ENCODE results near the gene HBEGF. TPM values are rescaled to one million over a fixed set of nuclear protein-coding genes. Genes with fewer than 3 reads are reported as not detected.

Gene HBEGF
- total RNA-seq, 1 donor from 2014 or later: 44.3 TPM

DNA sequence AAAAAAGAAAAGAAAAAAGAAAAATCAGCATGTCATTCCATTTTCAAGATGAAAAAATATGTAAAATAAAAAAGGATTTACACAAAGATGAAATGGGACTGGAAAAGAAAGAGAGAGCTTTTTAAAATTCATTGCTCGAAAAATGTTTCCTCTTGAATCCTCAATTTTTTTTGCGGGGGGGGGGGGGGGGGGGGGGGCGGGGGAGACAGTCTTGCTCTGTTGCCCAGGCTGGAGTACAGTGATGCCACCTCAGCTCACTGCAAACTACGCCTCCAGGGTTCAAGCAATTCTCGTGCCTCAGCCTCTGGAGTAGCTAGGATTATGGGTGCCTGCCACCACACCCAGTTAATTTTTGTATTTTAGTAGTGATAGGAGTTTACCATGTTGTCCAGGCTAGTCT lies 60.0 kb downstream of the HBEGF start:
- H3K27me3 ChIP-seq: no peaks in the 10 kb centered on the region
- ATAC-seq: no peak
- H3K4me3 ChIP-seq: no peak overlapping the region
- H3K9me3 ChIP-seq: no peaks in the 10 kb centered on the region
- TF ChIP-seq, protein P1, sequence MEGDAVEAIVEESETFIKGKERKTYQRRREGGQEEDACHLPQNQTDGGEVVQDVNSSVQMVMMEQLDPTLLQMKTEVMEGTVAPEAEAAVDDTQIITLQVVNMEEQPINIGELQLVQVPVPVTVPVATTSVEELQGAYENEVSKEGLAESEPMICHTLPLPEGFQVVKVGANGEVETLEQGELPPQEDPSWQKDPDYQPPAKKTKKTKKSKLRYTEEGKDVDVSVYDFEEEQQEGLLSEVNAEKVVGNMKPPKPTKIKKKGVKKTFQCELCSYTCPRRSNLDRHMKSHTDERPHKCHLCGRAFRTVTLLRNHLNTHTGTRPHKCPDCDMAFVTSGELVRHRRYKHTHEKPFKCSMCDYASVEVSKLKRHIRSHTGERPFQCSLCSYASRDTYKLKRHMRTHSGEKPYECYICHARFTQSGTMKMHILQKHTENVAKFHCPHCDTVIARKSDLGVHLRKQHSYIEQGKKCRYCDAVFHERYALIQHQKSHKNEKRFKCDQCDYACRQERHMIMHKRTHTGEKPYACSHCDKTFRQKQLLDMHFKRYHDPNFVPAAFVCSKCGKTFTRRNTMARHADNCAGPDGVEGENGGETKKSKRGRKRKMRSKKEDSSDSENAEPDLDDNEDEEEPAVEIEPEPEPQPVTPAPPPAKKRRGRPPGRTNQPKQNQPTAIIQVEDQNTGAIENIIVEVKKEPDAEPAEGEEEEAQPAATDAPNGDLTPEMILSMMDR (IDR thresholded peaks at IDR 0.05): no peak
- intact Hi-C loops (cut with DNase I): no loop called here
- peaks cover 5% of the 10 kb centered on the region for H3K4me1 ChIP-seq
- no peaks in the 10 kb centered on the region for H3K36me3 ChIP-seq
- no peak for DNase-seq
- H3K27ac ChIP-seq: no peak overlapping the region

DNA sequence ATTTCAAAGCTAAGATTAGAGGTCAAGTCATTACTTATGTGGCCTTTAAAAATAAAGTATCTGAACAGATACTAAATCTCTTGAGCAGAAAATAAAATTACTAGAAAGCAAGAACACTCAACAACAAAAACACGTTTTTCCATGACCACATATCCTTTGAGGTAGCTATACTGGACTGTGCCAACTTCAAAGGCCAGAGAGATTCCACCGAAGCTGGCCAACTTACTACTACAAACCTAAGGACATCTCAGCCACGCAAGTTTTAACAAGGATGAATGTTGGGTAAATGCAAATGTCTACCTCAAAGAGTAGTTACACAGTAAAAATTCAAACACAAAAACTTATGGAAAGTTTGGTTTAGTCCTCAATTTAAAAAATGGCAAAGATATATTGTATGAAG lies 62.4 kb downstream of the HBEGF start:
- H3K27ac ChIP-seq: no peak overlapping the region
- H3K36me3 ChIP-seq: peaks cover 8% of the 10 kb centered on the region
- H3K4me1 ChIP-seq: peaks cover 5% of the 10 kb centered on the region
- intact Hi-C loops (cut with DNase I): no loop called here
- H3K27me3 ChIP-seq: no peaks in the 10 kb centered on the region
- no peaks in the 10 kb centered on the region for H3K9me3 ChIP-seq
- DNase-seq (no peak), ATAC-seq (no peak)
- no peak overlapping the region for H3K4me3 ChIP-seq
- TF ChIP-seq, protein P1 (IDR thresholded peaks at IDR 0.05): no peak

Other genes starting within 250 kb of the HBEGF start
- 31.5 TPM for gene PURA, start 232.5 kb downstream of the HBEGF start, total RNA-seq
- 17.3 TPM for gene IGIP, start 220.7 kb downstream of the HBEGF start, total RNA-seq
- 85.1 TPM for gene CYSTM1, start 171.4 kb downstream of the HBEGF start, total RNA-seq
- 54.0 TPM for gene PFDN1, start 43.5 kb downstream of the HBEGF start, total RNA-seq
- 0.23 TPM for gene SLC4A9, start 13.6 kb upstream of the HBEGF start, total RNA-seq
- gene ANKHD1, start 55.2 kb upstream of the HBEGF start, total RNA-seq: 120 TPM
- 21.4 TPM for gene EIF4EBP3, start 201.1 kb upstream of the HBEGF start, total RNA-seq
- gene SRA1, start 210.9 kb upstream of the HBEGF start, total RNA-seq: 19.4 TPM
- gene APBB3, start 218.0 kb upstream of the HBEGF start, total RNA-seq: 25.8 TPM
- 89.4 TPM for gene SLC35A4, start 218.2 kb upstream of the HBEGF start, total RNA-seq